ENCODE data around the gene GINS2.

- TF ChIP-seq, protein P1, sequence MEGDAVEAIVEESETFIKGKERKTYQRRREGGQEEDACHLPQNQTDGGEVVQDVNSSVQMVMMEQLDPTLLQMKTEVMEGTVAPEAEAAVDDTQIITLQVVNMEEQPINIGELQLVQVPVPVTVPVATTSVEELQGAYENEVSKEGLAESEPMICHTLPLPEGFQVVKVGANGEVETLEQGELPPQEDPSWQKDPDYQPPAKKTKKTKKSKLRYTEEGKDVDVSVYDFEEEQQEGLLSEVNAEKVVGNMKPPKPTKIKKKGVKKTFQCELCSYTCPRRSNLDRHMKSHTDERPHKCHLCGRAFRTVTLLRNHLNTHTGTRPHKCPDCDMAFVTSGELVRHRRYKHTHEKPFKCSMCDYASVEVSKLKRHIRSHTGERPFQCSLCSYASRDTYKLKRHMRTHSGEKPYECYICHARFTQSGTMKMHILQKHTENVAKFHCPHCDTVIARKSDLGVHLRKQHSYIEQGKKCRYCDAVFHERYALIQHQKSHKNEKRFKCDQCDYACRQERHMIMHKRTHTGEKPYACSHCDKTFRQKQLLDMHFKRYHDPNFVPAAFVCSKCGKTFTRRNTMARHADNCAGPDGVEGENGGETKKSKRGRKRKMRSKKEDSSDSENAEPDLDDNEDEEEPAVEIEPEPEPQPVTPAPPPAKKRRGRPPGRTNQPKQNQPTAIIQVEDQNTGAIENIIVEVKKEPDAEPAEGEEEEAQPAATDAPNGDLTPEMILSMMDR (IDR thresholded peaks at IDR 0.05 in 2 of 3, conservative IDR thresholded peaks at IDR 0.05 in 1 of 3; ENCODE audit: borderline replicate concordance in 1 of 3, insufficient read depth in 1 of 3, low read depth in 2 of 3, low read length in 2 of 3) = peak in 2 of 3 experiments; percentile 41 to 50; a peak in 4 of 6 replicates
- TF ChIP-seq ELF1 (IDR thresholded peaks at IDR 0.05; ENCODE audit: borderline replicate concordance, low read depth) (no peak), POLR2AphosphoS5 (IDR thresholded peaks at IDR 0.05; ENCODE audit: low read depth, low read length) (no peak), EZH2 (IDR thresholded peaks at IDR 0.05) (no peak), POLR2A (IDR thresholded peaks at IDR 0.05; ENCODE audit: borderline replicate concordance, extremely low read depth, insufficient read depth, insufficient read length) (no peak), SP1 (IDR thresholded peaks at IDR 0.05; ENCODE audit: low read depth) (no peak), YY1 (IDR thresholded peaks at IDR 0.05; ENCODE audit: extremely low read depth, insufficient replicate concordance, low read depth, low read length) (no peak), EZH2phosphoT487 (IDR thresholded peaks at IDR 0.05; ENCODE audit: borderline replicate concordance) (no peak), MAX (IDR thresholded peaks at IDR 0.05) (no peak), RAD21 (IDR thresholded peaks at IDR 0.05; ENCODE audit: low read depth) (no peak), CBX3 (IDR thresholded peaks at IDR 0.05; ENCODE audit: low read depth) (no peak), JUND (IDR thresholded peaks at IDR 0.05) (no peak)
- TF ChIP-seq, protein P2, sequence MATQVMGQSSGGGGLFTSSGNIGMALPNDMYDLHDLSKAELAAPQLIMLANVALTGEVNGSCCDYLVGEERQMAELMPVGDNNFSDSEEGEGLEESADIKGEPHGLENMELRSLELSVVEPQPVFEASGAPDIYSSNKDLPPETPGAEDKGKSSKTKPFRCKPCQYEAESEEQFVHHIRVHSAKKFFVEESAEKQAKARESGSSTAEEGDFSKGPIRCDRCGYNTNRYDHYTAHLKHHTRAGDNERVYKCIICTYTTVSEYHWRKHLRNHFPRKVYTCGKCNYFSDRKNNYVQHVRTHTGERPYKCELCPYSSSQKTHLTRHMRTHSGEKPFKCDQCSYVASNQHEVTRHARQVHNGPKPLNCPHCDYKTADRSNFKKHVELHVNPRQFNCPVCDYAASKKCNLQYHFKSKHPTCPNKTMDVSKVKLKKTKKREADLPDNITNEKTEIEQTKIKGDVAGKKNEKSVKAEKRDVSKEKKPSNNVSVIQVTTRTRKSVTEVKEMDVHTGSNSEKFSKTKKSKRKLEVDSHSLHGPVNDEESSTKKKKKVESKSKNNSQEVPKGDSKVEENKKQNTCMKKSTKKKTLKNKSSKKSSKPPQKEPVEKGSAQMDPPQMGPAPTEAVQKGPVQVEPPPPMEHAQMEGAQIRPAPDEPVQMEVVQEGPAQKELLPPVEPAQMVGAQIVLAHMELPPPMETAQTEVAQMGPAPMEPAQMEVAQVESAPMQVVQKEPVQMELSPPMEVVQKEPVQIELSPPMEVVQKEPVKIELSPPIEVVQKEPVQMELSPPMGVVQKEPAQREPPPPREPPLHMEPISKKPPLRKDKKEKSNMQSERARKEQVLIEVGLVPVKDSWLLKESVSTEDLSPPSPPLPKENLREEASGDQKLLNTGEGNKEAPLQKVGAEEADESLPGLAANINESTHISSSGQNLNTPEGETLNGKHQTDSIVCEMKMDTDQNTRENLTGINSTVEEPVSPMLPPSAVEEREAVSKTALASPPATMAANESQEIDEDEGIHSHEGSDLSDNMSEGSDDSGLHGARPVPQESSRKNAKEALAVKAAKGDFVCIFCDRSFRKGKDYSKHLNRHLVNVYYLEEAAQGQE (IDR thresholded peaks at IDR 0.05; ENCODE audit: low read depth) = no peak
Observed at GRCh38 chr16:85634747-85635544, 53.8 kb downstream of the GINS2 start.
